ENCODE results near the gene ERICH6. TPM values are rescaled to one million over a fixed set of nuclear protein-coding genes. Genes with fewer than 3 reads are reported as not detected.
A peak's percentile ranks its signal among the peaks of the same experiment; 100 is the strongest.

Gene ERICH6
- total and polyA plus RNA-seq, 10 of the 15 experiments (the other 5 are each of a cell fraction or from before 2014, with no cell fraction given), result 0.04 to 0.40 (median 0.22) TPM; not detected in 6

DNA sequence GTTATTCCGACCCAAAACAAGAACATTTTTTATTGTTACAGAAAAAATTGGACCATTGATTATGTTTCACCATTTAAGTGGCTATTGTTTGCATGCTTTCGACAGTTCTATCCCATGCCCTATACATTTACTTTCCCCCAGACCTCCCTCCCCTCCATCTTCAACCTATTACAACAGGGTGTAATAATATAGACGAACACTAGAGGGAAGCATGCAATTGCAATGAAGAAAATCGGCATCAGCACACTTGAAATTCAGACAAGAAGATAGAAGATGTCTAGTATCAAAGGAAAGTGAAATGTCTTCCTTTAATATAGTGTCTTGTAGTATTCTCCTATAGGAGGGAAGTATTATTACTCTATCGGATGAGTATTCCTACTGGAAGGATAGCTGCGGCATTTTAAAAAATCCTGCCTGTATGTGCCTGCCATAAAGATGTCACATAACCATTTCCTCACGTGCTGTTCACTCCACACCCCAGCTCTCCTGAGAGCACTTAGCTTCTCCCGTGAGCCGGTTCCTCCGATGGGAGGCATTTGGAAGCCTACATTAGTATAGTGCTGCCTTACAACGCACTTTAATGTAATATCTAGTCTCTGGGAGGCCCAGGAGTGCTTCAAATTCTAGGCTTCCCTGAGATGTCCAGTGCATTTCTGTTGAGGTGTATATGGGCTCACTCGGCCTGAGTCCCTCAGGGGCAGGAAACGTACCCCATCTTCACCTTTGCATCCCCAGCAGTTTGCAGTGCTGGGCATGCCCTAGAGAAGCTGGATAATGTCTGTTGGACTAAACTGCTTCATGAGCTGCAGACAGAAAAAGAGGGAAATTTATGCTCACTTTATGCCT is 17.8 kb upstream of the ERICH6 start:
- no peaks in the 10 kb centered on the region for H3K27me3 ChIP-seq (replicated peaks in 1 of 2; ENCODE audit: control insufficient read depth in 2 of 2, insufficient read depth in 2 of 2, low read length in 1 of 2)
- no peaks in the 10 kb centered on the region for H3K4me1 ChIP-seq (ENCODE audit: control insufficient read depth, insufficient read depth, low read length)
- ChIA-PET CTCF (interaction anchor here (0.7 to 3.5 kb wide), 38 partner anchors 8 to 447 kb away, joined by 3 to 40 read pairs (median 4); no protein-coding TSS in a partner anchor), SMC1A (ENCODE audit: uncharacterized antibody, unreplicated experiment) (interaction anchor here (0.7 to 6.3 kb wide), 29 partner anchors 12 to 425 kb away, joined by 3 to 68 read pairs (median 4); partner anchors contain the start of genes ERICH6 and SIAH2), RAD21 (ENCODE audit: unreplicated experiment) (interaction anchor here (0.9 to 3.2 kb wide), 17 partner anchors 17 to 194 kb away, joined by 3 to 36 read pairs (median 4); partner anchors contain the start of genes ERICH6 and SIAH2), POLR2A (interaction anchor here (1.0 to 2.1 kb wide), 2 partner anchors 40 to 42 kb away, joined by 3 to 8 read pairs; partner anchors contain the start of gene SIAH2)
- no peaks in the 10 kb centered on the region for H3K36me3 ChIP-seq (ENCODE audit: control insufficient read depth in 2 of 2, insufficient read depth in 2 of 2, low read length in 1 of 2)
- FAIRE-seq (peak; percentile 82), DNase-seq (ENCODE audit: low read depth, low spot score) (no peak), ATAC-seq (peak; percentile 93)
- no TSS peak for BruUV-seq (replicated peaks)
- H4K20me1 ChIP-seq (ENCODE audit: control insufficient read depth, insufficient read depth), result no peaks in the 10 kb centered on the region
- H3K9me3 ChIP-seq (replicated peaks; ENCODE audit: control insufficient read depth, insufficient read depth, low read length), result no peaks in the 10 kb centered on the region
- H2AFZ ChIP-seq (ENCODE audit: control insufficient read depth, low read depth, low read length), result peak overlapping the region; percentile 66
- intact Hi-C loops (cut with micrococcal nuclease; ENCODE audit: unreplicated experiment) (loop anchor here (1.0 to 5.0 kb wide), 7 partner anchors 41 to 425 kb away; partner anchors contain the start of gene SIAH2), in situ Hi-C loops (cut with MboI) (loop anchor here (5.0 to 10.0 kb wide), 2 partner anchors 146 to 423 kb away; no protein-coding TSS in a partner anchor)
- H3K79me2 ChIP-seq (ENCODE audit: control insufficient read depth, insufficient read depth, low read length), result no peaks in the 10 kb centered on the region
- H3K27ac ChIP-seq (ENCODE audit: control insufficient read depth, insufficient read depth), result no peak overlapping the region
- WGBS (ENCODE audit: insufficient coverage, insufficient replicate concordance, low lambda C conversion rate, missing lambda C conversion rate), result 23% methylated on average over 13 of the region's 13 CpGs
- H3K4me3 ChIP-seq, result no peak overlapping the region
- H3K9ac ChIP-seq (ENCODE audit: control insufficient read depth, insufficient read depth, low read length), result no peak overlapping the region
- peak overlapping the region; percentile 23 for H3K4me2 ChIP-seq (ENCODE audit: control insufficient read depth, insufficient read depth)
- TF ChIP-seq POU2F2 (IDR thresholded peaks at IDR 0.05; ENCODE audit: borderline replicate concordance, low read depth, low read length) (no peak), ZNF24 (IDR thresholded peaks at IDR 0.05) (peak; percentile 46; the same call in 1 of the 2 replicates), SIN3A (IDR thresholded peaks at IDR 0.05; ENCODE audit: low read depth, low read length) (no peak), RUNX3 (IDR thresholded peaks at IDR 0.05; ENCODE audit: low read length) (peak; percentile 7; the same call in 1 of the 2 replicates), ZSCAN29 (IDR thresholded peaks at IDR 0.05) (no peak), KDM1A (IDR thresholded peaks at IDR 0.05; ENCODE audit: borderline replicate concordance) (no peak), POLR2A (IDR thresholded peaks at IDR 0.05; ENCODE audit: low read depth, low read length) (no peak), SMARCA5 (IDR thresholded peaks at IDR 0.05) (peak; percentile 31; the same call in 1 of the 2 replicates), SUPT20H (IDR thresholded peaks at IDR 0.05; ENCODE audit: borderline replicate concordance, control insufficient read depth, low read depth, low read length) (no peak), USF1 (IDR thresholded peaks at IDR 0.05; ENCODE audit: borderline replicate concordance, extremely low read length, insufficient read depth, low read depth, low read length) (no peak), TBL1XR1 (IDR thresholded peaks at IDR 0.05; ENCODE audit: low read depth, low read length) (no peak), BRCA1 (IDR thresholded peaks at IDR 0.05; ENCODE audit: low read depth, low read length) (no peak)
- TF ChIP-seq, protein P1, sequence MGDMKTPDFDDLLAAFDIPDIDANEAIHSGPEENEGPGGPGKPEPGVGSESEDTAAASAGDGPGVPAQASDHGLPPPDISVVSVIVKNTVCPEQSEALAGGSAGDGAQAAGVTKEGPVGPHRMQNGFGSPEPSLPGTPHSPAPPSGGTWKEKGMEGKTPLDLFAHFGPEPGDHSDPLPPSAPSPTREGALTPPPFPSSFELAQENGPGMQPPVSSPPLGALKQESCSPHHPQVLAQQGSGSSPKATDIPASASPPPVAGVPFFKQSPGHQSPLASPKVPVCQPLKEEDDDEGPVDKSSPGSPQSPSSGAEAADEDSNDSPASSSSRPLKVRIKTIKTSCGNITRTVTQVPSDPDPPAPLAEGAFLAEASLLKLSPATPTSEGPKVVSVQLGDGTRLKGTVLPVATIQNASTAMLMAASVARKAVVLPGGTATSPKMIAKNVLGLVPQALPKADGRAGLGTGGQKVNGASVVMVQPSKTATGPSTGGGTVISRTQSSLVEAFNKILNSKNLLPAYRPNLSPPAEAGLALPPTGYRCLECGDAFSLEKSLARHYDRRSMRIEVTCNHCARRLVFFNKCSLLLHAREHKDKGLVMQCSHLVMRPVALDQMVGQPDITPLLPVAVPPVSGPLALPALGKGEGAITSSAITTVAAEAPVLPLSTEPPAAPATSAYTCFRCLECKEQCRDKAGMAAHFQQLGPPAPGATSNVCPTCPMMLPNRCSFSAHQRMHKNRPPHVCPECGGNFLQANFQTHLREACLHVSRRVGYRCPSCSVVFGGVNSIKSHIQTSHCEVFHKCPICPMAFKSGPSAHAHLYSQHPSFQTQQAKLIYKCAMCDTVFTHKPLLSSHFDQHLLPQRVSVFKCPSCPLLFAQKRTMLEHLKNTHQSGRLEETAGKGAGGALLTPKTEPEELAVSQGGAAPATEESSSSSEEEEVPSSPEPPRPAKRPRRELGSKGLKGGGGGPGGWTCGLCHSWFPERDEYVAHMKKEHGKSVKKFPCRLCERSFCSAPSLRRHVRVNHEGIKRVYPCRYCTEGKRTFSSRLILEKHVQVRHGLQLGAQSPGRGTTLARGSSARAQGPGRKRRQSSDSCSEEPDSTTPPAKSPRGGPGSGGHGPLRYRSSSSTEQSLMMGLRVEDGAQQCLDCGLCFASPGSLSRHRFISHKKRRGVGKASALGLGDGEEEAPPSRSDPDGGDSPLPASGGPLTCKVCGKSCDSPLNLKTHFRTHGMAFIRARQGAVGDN (IDR thresholded peaks at IDR 0.05), result no peak
- TF ChIP-seq, protein P2, sequence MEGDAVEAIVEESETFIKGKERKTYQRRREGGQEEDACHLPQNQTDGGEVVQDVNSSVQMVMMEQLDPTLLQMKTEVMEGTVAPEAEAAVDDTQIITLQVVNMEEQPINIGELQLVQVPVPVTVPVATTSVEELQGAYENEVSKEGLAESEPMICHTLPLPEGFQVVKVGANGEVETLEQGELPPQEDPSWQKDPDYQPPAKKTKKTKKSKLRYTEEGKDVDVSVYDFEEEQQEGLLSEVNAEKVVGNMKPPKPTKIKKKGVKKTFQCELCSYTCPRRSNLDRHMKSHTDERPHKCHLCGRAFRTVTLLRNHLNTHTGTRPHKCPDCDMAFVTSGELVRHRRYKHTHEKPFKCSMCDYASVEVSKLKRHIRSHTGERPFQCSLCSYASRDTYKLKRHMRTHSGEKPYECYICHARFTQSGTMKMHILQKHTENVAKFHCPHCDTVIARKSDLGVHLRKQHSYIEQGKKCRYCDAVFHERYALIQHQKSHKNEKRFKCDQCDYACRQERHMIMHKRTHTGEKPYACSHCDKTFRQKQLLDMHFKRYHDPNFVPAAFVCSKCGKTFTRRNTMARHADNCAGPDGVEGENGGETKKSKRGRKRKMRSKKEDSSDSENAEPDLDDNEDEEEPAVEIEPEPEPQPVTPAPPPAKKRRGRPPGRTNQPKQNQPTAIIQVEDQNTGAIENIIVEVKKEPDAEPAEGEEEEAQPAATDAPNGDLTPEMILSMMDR (IDR thresholded peaks at IDR 0.05 in 2 of 3, conservative IDR thresholded peaks at IDR 0.05 in 1 of 3; ENCODE audit: control insufficient read depth in 2 of 3, extremely low read depth in 1 of 3, insufficient read depth in 1 of 3, low read depth in 3 of 3, low read length in 3 of 3), result peak; percentile 70 to 82 (median 79); a peak in 5 of 6 replicates
